ENCODE measurements around the gene IL19.

DNA sequence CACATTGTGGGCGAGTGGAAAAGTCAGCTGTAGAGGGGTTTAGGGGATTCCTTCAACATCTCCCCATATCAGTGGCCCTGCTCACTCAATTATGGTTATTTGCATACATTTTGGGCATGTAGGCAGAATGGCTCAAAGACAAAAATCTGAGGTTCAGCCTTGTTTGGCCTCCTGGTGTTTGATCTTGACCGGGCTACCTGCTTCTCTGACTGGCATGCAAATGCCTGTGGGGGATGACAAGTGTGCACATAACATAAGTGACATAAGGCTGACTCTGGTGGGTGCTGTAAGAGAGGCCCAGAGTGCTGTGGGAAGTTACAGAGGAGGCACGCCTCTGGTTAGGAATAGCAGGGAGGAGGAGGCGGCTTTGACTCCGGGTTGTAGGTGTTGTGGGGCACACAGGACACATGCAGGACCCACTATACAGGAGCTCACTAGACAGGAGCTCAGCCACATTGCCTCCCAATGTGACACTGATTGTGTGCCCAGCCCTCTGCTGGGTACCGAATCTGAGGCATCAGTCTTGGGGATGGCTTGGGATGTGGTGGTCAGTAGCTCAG, 29.4 kb upstream of the IL19 start:
- TF ChIP-seq, protein P1, sequence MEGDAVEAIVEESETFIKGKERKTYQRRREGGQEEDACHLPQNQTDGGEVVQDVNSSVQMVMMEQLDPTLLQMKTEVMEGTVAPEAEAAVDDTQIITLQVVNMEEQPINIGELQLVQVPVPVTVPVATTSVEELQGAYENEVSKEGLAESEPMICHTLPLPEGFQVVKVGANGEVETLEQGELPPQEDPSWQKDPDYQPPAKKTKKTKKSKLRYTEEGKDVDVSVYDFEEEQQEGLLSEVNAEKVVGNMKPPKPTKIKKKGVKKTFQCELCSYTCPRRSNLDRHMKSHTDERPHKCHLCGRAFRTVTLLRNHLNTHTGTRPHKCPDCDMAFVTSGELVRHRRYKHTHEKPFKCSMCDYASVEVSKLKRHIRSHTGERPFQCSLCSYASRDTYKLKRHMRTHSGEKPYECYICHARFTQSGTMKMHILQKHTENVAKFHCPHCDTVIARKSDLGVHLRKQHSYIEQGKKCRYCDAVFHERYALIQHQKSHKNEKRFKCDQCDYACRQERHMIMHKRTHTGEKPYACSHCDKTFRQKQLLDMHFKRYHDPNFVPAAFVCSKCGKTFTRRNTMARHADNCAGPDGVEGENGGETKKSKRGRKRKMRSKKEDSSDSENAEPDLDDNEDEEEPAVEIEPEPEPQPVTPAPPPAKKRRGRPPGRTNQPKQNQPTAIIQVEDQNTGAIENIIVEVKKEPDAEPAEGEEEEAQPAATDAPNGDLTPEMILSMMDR (IDR thresholded peaks at IDR 0.05; ENCODE audit: borderline replicate concordance, extremely low read depth, low read length, poor library complexity, severe bottlenecking), result no peak
- no peak for TF ChIP-seq EZH2 (IDR thresholded peaks at IDR 0.05; ENCODE audit: borderline replicate concordance, low read depth, low read length, severe bottlenecking)
